HG03460 (cell line): Measurements from ENCODE around the gene TMA16.
A peak's percentile ranks its signal among the peaks of the same experiment; 100 is the strongest.
"Not testable (repeated sequence)": the region's sequence is repeated elsewhere in the genome, so short reads cannot be mapped to it uniquely, and the experiment has no call there.

Experiments
- ATAC-seq: cut with Tn5 transposase; IDR thresholded peaks from one replicate; pipeline ENCODE4 v1.9.1; 2021; ENCODE audit not compliant: unreplicated experiment

The TMA16 gene

GRCh38 chr4:163505374-163505773 is 10.9 kb downstream of the TMA16 start:
- no peak for ATAC-seq

DNA sequence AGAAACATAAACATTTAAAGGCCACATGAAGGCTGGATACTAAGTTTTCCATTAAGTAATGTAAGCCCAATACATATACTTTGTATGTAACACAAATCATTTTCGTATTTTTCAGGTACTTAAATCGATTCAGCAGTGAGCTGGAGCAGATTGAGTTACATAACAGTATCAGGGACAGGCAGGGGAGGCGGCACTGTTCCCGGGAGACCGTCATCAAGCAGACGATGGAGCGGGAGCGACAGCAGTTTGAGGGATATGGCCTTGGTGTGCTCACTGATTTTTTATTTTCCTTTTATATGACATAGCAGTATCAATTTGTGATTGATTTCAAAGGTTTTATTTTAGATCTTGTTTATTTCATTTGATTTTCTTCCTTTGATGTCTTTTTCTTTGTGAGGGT is 20.7 kb downstream of the TMA16 start:
- ATAC-seq, result no peak

DNA sequence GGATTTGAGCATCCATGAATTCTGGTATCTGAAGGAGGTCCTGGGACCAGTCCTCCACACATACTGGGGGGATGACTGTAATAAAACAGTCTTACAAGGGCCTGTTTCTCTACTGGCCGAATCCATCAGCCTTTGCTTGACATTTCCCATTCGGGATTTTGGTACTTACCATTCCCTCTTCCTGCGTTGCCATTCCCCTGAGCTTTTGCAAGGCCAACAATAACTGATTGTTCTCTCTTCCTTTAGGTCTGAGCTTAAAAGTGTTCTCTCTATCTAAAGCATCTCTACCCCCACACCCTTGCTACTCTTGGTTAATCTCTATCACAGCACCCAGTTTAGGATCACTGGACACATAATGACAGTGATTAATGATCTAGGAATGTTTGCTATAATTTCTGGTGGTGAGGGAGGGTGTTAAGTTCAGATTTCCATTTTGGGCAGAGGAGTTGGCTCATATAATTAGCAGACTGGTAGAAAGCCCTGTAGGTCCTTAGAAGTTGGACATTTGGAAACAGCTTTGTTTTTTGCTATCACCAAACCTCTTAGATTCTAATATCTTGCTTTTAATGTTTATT is 29.4 kb downstream of the TMA16 start:
- ATAC-seq, result no peak

DNA sequence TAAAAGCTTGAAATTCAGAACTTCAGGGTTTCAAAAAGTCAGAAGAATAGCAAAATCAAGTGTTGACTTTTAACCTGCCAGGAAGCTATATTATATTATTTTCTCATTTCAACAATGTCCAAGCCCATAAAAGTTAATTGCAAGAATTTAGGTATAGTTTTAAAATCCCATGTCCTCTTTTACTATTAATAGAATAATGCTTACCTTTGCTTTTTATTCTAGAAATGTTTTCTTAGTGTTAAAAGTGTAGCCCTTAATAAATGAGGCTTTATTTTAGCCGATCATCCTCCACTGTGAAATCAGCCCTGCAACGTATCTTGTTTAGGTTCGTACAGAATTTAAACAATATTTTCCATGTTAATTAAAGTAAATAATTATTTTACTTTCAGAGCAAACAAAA is 31.5 kb downstream of the TMA16 start:
- no peak for ATAC-seq

DNA sequence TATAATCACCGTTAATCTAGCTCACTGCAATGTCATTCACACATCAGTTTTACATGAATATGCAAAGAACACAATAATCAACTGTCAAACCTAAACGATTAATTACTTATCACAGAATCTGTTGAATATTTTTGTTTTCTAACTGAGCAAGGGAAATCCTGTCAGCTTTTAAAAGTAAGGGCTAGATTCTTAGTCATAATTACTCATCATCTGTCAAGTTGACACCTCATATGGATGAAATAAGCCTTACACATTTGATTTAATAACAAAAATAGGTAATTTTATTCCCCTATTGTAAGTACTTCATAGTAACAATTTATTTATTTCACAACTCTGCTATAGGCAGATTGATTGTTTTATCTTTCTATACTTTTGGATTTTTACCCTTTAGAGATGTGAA is 32.7 kb downstream of the TMA16 start:
- no peak for ATAC-seq

- no peak for ATAC-seq
Observed at GRCh38 chr4:163528653-163529052, 34.2 kb downstream of the TMA16 start.

DNA sequence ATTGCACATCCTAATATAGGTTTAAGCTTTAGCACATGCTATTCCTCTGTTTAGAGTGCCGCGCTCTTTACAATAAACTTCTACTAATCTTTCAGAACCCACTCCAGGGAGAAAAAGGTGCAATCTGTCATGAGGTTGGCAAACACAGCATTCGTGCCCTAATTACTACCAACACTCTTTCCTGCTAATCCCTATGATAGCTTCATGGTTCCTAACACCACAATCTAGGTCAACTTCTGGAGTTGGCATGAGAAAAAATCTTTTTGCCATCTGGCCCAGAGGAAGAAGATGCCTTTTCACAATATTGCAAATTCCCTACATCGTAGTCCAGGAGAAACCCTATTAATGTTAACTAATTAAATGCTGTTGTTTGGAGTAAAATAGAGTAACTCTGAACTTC is 39.6 kb downstream of the TMA16 start:
- ATAC-seq, result no peak

- ATAC-seq, result no peak
Observed at GRCh38 chr4:163535657-163536056, 41.2 kb downstream of the TMA16 start.

GRCh38 chr4:163536091-163536490 is 41.6 kb downstream of the TMA16 start:
- ATAC-seq, result no peak

- ATAC-seq, result no peak
Observed at GRCh38 chr4:163537114-163537513, 42.6 kb downstream of the TMA16 start.

GRCh38 chr4:163538820-163539219 is 44.3 kb downstream of the TMA16 start:
- ATAC-seq, result not testable (repeated sequence)

- ATAC-seq, result no peak
Observed at GRCh38 chr4:163540448-163540847, 46.0 kb downstream of the TMA16 start.

DNA sequence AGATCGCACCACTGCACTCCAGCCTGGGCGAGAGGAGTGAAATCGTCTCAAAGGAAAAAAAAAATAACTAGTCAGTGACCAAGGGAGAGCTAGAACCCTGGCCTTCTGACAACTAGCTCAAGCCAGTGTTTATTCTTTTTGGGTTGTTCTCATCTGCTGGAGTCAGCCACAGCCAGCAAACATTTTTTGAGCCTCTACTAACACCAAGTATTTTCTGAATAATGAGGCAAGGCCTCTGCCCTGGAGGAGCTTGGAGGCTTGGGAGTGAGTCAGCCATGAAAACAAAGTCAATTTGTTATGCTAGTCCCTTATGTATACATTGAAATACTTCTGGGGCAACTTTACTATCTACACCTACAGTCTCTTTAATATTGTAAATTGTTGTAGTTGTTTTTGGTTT is 46.5 kb downstream of the TMA16 start:
- ATAC-seq, result no peak

- no peak for ATAC-seq
Observed at GRCh38 chr4:163542275-163542674, 47.8 kb downstream of the TMA16 start.

DNA sequence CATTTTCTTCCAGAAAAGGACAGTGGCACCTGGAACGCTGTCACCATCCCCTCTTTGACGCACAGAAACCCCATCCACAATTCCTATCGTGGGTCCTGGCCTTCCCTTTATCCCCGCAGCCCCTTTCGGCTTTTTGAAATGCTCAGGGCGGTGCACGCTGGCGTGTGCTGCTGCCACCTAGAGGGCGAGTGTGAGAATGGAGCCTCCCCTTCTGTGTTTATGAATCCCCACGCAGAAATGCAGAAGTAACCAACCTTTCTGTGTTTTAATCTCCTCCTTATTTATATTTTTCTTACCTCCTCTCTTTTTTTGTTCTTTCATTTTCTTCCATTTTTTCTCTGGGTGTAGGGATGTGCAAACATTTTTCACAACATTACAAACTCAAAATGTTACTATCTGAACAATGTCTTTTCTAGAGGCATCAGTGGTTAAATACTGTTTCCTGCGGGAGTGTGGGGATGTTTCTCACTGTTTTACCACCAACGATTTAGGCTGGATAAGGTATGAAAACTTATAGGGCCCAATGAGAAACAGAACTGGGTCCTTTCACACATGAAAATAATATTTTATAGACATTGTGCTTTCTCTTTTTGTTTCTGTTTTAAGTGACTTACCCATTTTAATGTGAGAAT is 50.0 kb downstream of the TMA16 start:
- peak; percentile 83 for ATAC-seq

GRCh38 chr4:163548481-163549243 is 54.2 kb downstream of the TMA16 start:
- peak; percentile 41 for ATAC-seq

- ATAC-seq, result no peak
Observed at GRCh38 chr4:163550869-163551267, 56.4 kb downstream of the TMA16 start.

GRCh38 chr4:163553146-163553545 is 58.7 kb downstream of the TMA16 start:
- no peak for ATAC-seq

DNA sequence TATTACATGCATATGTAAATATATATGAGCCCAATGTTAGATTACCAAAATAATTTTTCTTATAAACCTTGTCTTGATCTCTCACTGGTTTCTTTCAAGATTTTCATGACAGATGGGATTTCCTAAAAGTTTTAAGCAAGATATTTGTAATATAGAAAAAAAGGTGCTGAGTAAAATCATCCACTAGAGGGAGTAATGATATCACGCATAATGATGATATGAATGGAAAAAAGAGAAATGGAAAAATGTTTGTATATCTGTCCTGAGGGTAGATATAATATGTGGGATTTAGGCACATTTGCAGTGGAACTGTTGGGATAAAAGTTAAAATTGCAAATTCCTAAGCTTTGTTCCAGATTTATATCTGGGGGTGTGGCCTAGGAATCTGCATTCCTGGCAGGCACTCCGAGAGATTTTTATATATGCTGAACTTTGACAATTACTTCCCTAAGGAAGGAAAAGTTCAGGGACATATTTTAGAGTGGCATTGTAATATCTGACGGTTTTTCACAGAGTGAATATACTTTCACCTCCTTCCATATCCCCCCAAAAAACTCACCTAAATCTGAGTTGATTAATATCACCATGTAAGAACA is 60.5 kb downstream of the TMA16 start:
- no peak for ATAC-seq

DNA sequence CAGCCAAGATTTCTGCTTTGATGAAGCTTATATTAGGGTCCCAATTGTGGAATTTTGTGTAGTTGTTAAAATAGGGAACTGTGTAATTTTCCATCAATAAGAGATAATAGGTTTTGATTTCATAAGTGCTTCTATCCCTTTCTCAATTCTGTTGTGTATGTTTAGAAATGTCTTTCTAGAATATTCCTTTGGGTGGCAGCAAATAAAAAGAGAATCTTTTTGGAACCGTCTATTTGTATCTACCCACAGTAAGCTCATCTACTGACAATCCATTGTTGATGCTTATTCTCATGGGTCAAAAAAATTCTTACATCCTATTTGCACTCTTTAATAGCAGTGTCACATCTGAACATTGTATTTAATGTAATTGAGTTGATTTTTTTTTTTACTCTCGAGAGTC is 61.7 kb downstream of the TMA16 start:
- no peak for ATAC-seq

GRCh38 chr4:163556650-163557391 is 62.3 kb downstream of the TMA16 start:
- ATAC-seq, result no peak
